Endothelial cell (in vitro differentiated cells): ENCODE measurements around the gene MTMR8. TPM values are rescaled to one million over a fixed set of nuclear protein-coding genes. Genes with fewer than 3 reads are reported as not detected.

Experiments used
- DNase-seq: peaks from one replicate; pipeline ENCODE4 v3.0.0; 2021; ENCODE audit warnings: low spot score
- H3K27ac Mint-ChIP-seq: one replicate; pipeline ENCODE4 v1.8.0; 2021; ENCODE audit warnings: mixed read lengths, inconsistent platforms; ENCODE audit not compliant: unreplicated experiment
- H3K27me3 Mint-ChIP-seq: one replicate; pipeline ENCODE4 v1.8.0; 2021; ENCODE audit warnings: mild to moderate bottlenecking, moderate library complexity, mixed read lengths, inconsistent platforms; ENCODE audit not compliant: unreplicated experiment
- H3K36me3 Mint-ChIP-seq: one replicate; pipeline ENCODE4 v1.8.0; 2021; ENCODE audit warnings: mild to moderate bottlenecking, low read depth, mixed read lengths, inconsistent platforms; ENCODE audit not compliant: unreplicated experiment
- H3K4me1 Mint-ChIP-seq: one replicate; pipeline ENCODE4 v1.8.0; 2021; ENCODE audit warnings: mild to moderate bottlenecking, mixed read lengths, inconsistent platforms; ENCODE audit not compliant: unreplicated experiment
- H3K4me3 Mint-ChIP-seq: one replicate; pipeline ENCODE4 v1.8.0; 2021; ENCODE audit warnings: mild to moderate bottlenecking, mixed read lengths, inconsistent platforms; ENCODE audit not compliant: unreplicated experiment
- H3K9me3 Mint-ChIP-seq: one replicate; pipeline ENCODE4 v1.8.0; 2021; ENCODE audit warnings: mixed read lengths, inconsistent platforms; ENCODE audit not compliant: unreplicated experiment
- CTCF ChIP-seq: fragments of 200-600 bp; sonication (generic); IDR thresholded peaks from one replicate; pipeline ENCODE4 v1.5.0; 2021; ENCODE audit warnings: antibody characterized with exemption; ENCODE audit not compliant: unreplicated experiment
- total RNA-seq: library from RNA; stranded (reverse); fragmentation: NEBNext Ultra II Directional; extraction: Animal tissue kit (Norgen Biotek cat#: 25700); gene quantifications from one replicate; pipeline ENCODE4 v1.2.1, GENCODE V29; 2021; ENCODE audit not compliant: unreplicated experiment

Gene MTMR8
- total RNA-seq, 1 donor from 2014 or later, result 3.4 TPM

DNA sequence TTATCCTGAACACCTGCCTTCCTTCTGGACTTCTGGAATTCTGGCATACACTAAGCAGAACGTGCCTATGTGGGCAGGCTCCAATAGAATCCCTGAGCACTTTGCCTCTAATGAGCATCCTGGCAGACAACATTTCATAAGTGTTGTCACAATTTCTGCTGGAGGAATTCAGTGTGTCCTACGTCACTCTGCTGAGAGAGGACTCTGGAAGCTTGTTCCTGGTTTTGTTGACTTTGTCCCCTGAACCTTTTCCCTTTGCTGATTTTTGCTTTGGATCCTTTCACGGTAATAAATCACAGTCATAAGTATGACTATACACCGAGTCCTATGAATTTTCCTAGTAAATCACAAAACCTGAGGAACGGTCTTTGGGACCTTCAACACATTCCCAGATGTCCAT is 43.2 kb downstream of the MTMR8 start:
- Mint-ChIP-seq H3K27me3 (no peaks in the 10 kb centered on the region), H3K4me1 (no peaks in the 10 kb centered on the region), H3K9me3 (no peaks in the 10 kb centered on the region), H3K27ac (no peak overlapping the region), H3K4me3 (no peak overlapping the region), H3K36me3 (no peaks in the 10 kb centered on the region)
- no peak for DNase-seq
- no peak for TF ChIP-seq CTCF

- Mint-ChIP-seq H3K27me3 (no peaks in the 10 kb centered on the region), H3K36me3 (no peaks in the 10 kb centered on the region), H3K9me3 (no peaks in the 10 kb centered on the region), H3K4me3 (no peak overlapping the region), H3K27ac (no peak overlapping the region), H3K4me1 (no peaks in the 10 kb centered on the region)
- TF ChIP-seq CTCF, result no peak
- no peak for DNase-seq
Measured at GRCh38 chrX:64350521-64350920, 44.7 kb downstream of the MTMR8 start.

GRCh38 chrX:64350047-64350446 is 45.2 kb downstream of the MTMR8 start:
- H3K4me3 Mint-ChIP-seq, result no peak overlapping the region
- no peaks in the 10 kb centered on the region for H3K36me3 Mint-ChIP-seq
- no peak overlapping the region for H3K27ac Mint-ChIP-seq
- DNase-seq, result no peak
- no peak for TF ChIP-seq CTCF
- H3K4me1 Mint-ChIP-seq, result no peaks in the 10 kb centered on the region
- no peaks in the 10 kb centered on the region for H3K9me3 Mint-ChIP-seq
- no peaks in the 10 kb centered on the region for H3K27me3 Mint-ChIP-seq

DNA sequence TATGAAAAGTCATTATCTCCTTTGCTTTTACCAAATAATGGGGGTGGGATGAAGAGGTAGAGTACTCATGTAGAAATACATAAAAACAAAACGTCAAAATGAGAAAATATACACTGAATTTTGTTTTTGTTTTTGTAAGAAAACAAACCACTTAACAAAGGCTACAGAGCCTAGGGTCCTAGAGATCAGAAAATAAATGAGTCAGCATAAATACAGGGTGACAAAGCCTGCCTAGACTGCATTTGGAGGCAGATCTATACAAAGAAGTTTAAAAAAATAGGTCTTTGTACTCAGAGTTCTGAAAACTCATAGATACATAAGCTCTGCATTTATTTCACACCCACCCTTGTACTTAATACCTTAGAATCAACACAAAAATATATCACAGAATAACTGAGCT is 52.4 kb downstream of the MTMR8 start:
- no peaks in the 10 kb centered on the region for H3K4me1 Mint-ChIP-seq
- no peaks in the 10 kb centered on the region for H3K9me3 Mint-ChIP-seq
- H3K36me3 Mint-ChIP-seq, result no peaks in the 10 kb centered on the region
- no peak for DNase-seq
- TF ChIP-seq CTCF, result no peak
- H3K27ac Mint-ChIP-seq, result no peak overlapping the region
- no peak overlapping the region for H3K4me3 Mint-ChIP-seq
- H3K27me3 Mint-ChIP-seq, result no peaks in the 10 kb centered on the region

DNA sequence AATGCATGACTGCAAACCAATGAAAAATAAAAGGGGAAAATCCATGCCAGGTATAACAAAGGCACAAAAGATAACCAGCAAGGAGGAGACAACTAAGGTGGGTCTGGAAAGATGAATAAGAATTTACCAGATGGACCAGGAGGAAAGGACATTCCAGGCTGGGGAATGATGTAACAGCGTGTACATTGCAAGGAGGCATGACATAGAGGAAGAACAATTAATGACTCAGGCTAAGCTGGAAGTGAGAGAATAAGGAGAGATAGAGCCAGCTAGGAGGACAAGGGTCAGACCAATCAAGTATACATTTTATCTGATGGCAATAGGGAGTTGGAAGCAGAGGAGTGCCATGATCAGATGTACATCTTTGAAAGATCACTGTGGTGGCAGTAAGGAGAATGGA is 57.0 kb downstream of the MTMR8 start:
- no peaks in the 10 kb centered on the region for H3K9me3 Mint-ChIP-seq
- H3K27me3 Mint-ChIP-seq, result no peaks in the 10 kb centered on the region
- no peak for DNase-seq
- H3K36me3 Mint-ChIP-seq, result no peaks in the 10 kb centered on the region
- no peak for TF ChIP-seq CTCF
- H3K4me1 Mint-ChIP-seq, result no peaks in the 10 kb centered on the region
- H3K4me3 Mint-ChIP-seq, result no peak overlapping the region
- no peak overlapping the region for H3K27ac Mint-ChIP-seq
